ENCODE measurements around the gene ADAP1. TPM values are rescaled to one million over a fixed set of nuclear protein-coding genes. Genes with fewer than 3 reads are reported as not detected.

Gene ADAP1
- total and polyA plus RNA-seq, 2 of the 13 experiments (the other 11 are each of a cell fraction or from before 2014, with no cell fraction given) = 10.5 to 24.6 TPM

- TF ChIP-seq NCOA1 (CRISPR knock-in tag; IDR thresholded peaks at IDR 0.05) (peak; percentile 56; the same call in 1 of the 2 replicates), PHB2 (IDR thresholded peaks at IDR 0.05; ENCODE audit: partially characterized antibody) (no peak), ZNF18 (CRISPR knock-in tag; IDR thresholded peaks at IDR 0.05; ENCODE audit: insufficient replicate concordance) (peak; percentile 88), SMYD3 (CRISPR knock-in tag; IDR thresholded peaks at IDR 0.05) (peak; percentile 97; the same call in 1 of the 2 replicates), ZNF343 (CRISPR knock-in tag; IDR thresholded peaks at IDR 0.05) (0 out of 2 replicates have a peak, but pooled peaks have one; percentile 52), AGO1 (IDR thresholded peaks at IDR 0.05; ENCODE audit: low read depth, low read length, poor library complexity, severe bottlenecking) (peak; percentile 45), ETV6 (CRISPR knock-in tag; conservative IDR thresholded peaks at IDR 0.05) (no peak; the same call in 1 of the 2 replicates), MTF2 (CRISPR knock-in tag; IDR thresholded peaks at IDR 0.05; ENCODE audit: borderline replicate concordance) (no peak), NFE2L2 (IDR thresholded peaks at IDR 0.05; ENCODE audit: low read length) (no peak), ZNF414 (CRISPR knock-in tag; IDR thresholded peaks at IDR 0.05) (no peak), THAP9 (CRISPR knock-in tag; IDR thresholded peaks at IDR 0.05; ENCODE audit: borderline replicate concordance) (peak; percentile 78), ZNF609 (CRISPR knock-in tag; IDR thresholded peaks at IDR 0.05; ENCODE audit: borderline replicate concordance) (peak; percentile 80), ZNF776 (CRISPR knock-in tag; IDR thresholded peaks at IDR 0.05) (peak; percentile 63; the same call in 1 of the 2 replicates), HDAC6 (IDR thresholded peaks at IDR 0.05; ENCODE audit: low read depth, low read length) (no peak), ZNF709 (CRISPR knock-in tag; IDR thresholded peaks at IDR 0.05) (peak; percentile 98), SRSF1 (optimal IDR thresholded peaks at IDR 0.05; ENCODE audit: low read depth, low read length) (no peak), PBX2 (CRISPR knock-in tag; IDR thresholded peaks at IDR 0.05) (no peak)
These were observed 3.1 kb upstream of the ADAP1 start (continued) for GRCh38 chr7:957418-958220.
